HepG2 (cell line): Measurements from ENCODE around the gene MPST. TPM values are rescaled to one million over a fixed set of nuclear protein-coding genes. Genes with fewer than 3 reads are reported as not detected.
A peak's percentile ranks its signal among the peaks of the same experiment; 100 is the strongest.

Experiments used
- ELF3 ChIP-seq: IDR thresholded peaks from 2 replicates; pipeline ENCODE4 v1.6.1; 2016; ENCODE audit warnings: missing genetic modification reagents, missing compliant biosample characterization
- EP300 ChIP-seq, 3 experiments: sonication (generic) in 1 of 3; formaldehyde crosslinking in 1 of 3; IDR thresholded peaks; 2 replicates each; pipeline versions ENCODE4 v1.5.1 to v1.6.1; 2011 to 2020; ENCODE audit warnings: low read depth in 2 of 3, low read length in 2 of 3, borderline replicate concordance in 1 of 3, improper control_type of control experiment in 1 of 3, mild to moderate bottlenecking in 1 of 3, missing genetic modification reagents in 1 of 3, moderate library complexity in 1 of 3
- FOXJ3 ChIP-seq: sonication (generic); formaldehyde crosslinking; IDR thresholded peaks from 2 replicates; pipeline ENCODE4 v1.4.0; 2020; ENCODE audit warnings: missing genetic modification reagents, mild to moderate bottlenecking, borderline replicate concordance
- GLI4 ChIP-seq: sonication (generic); formaldehyde crosslinking; IDR thresholded peaks from 2 replicates; pipeline ENCODE4 v1.5.1; 2020; ENCODE audit warnings: missing genetic modification reagents, mild to moderate bottlenecking, moderate library complexity, borderline replicate concordance
- HDAC2 ChIP-seq: sonication (generic); formaldehyde crosslinking; IDR thresholded peaks from 2 replicates; pipeline ENCODE4 v1.4.0; 2020; ENCODE audit warnings: missing genetic modification reagents
- HNF1B ChIP-seq: sonication (generic); formaldehyde crosslinking; IDR thresholded peaks from 2 replicates; pipeline ENCODE4 v1.5.1; 2020; ENCODE audit warnings: mild to moderate bottlenecking, moderate library complexity, missing genetic modification reagents
- HNF4A ChIP-seq: sonication (generic); formaldehyde crosslinking; IDR thresholded peaks from 2 replicates; pipeline ENCODE4 v1.4.0; 2020; ENCODE audit warnings: missing genetic modification reagents
- HOXA3 ChIP-seq: sonication (generic); formaldehyde crosslinking; IDR thresholded peaks from 2 replicates; pipeline ENCODE4 v1.5.0; 2020; ENCODE audit warnings: missing genetic modification reagents
- NCOA1 ChIP-seq: sonication (generic); formaldehyde crosslinking; IDR thresholded peaks from 2 replicates; pipeline ENCODE4 v1.9.0; 2021; ENCODE audit warnings: missing genetic modification reagents
- NONO ChIP-seq, 2 experiments: fragments of 450-650 bp in 1 of 2; sonication (generic) in 1 of 2; formaldehyde crosslinking in 1 of 2; IDR thresholded peaks in 1 of 2; conservative IDR thresholded peaks in 1 of 2; 2 replicates each; pipeline versions ENCODE4 v1.6.1 to v1.8.0; 2017 to 2022; ENCODE audit warnings: mild to moderate bottlenecking in 1 of 2, missing genetic modification reagents in 1 of 2, moderate library complexity in 1 of 2
- PITX1 ChIP-seq: sonication (generic); formaldehyde crosslinking; IDR thresholded peaks from 2 replicates; pipeline ENCODE4 v1.5.1; 2020; ENCODE audit warnings: mild to moderate bottlenecking, missing genetic modification reagents
- TBX2 ChIP-seq: sonication (generic); formaldehyde crosslinking; IDR thresholded peaks from 2 replicates; pipeline ENCODE4 v1.5.0; 2020; ENCODE audit warnings: missing genetic modification reagents, mild to moderate bottlenecking, borderline replicate concordance
- TFDP2 ChIP-seq: sonication (generic); formaldehyde crosslinking; IDR thresholded peaks from 2 replicates; pipeline ENCODE4 v1.4.0; 2020; ENCODE audit warnings: missing genetic modification reagents
- USF2 ChIP-seq, 2 experiments: sonication (generic) in 1 of 2; formaldehyde crosslinking in 1 of 2; IDR thresholded peaks; 2 replicates each; pipeline versions ENCODE4 v1.5.1 to v1.6.1; 2011 to 2020; ENCODE audit warnings: borderline replicate concordance in 1 of 2, low read depth in 1 of 2, low read length in 1 of 2, mild to moderate bottlenecking in 1 of 2, missing genetic modification reagents in 1 of 2, moderate library complexity in 1 of 2
- ZBTB38 ChIP-seq: sonication (generic); formaldehyde crosslinking; IDR thresholded peaks from 2 replicates; pipeline ENCODE4 v1.5.1; 2020; ENCODE audit warnings: mild to moderate bottlenecking, missing genetic modification reagents
- ZBTB42 ChIP-seq: sonication (generic); formaldehyde crosslinking; IDR thresholded peaks from 2 replicates; pipeline ENCODE4 v1.5.0; 2020; ENCODE audit warnings: mild to moderate bottlenecking, missing genetic modification reagents
- ZBTB7B ChIP-seq: sonication (generic); formaldehyde crosslinking; IDR thresholded peaks from 2 replicates; pipeline ENCODE4 v1.4.0; 2020; ENCODE audit warnings: missing genetic modification reagents
- ZNF160 ChIP-seq: sonication (generic); formaldehyde crosslinking; IDR thresholded peaks from 2 replicates; pipeline ENCODE4 v1.8.0; 2022; ENCODE audit warnings: mild to moderate bottlenecking, inconsistent platforms, missing genetic modification reagents
- ZNF225 ChIP-seq: sonication (generic); formaldehyde crosslinking; IDR thresholded peaks from 2 replicates; pipeline ENCODE4 v1.4.0; 2020; ENCODE audit warnings: mild to moderate bottlenecking, missing genetic modification reagents
- ZNF740 ChIP-seq: sonication (generic); formaldehyde crosslinking; IDR thresholded peaks from 2 replicates; pipeline ENCODE4 v1.4.0; 2020; ENCODE audit warnings: missing genetic modification reagents
- ZNF766 ChIP-seq: sonication (generic); formaldehyde crosslinking; IDR thresholded peaks from 2 replicates; pipeline ENCODE4 v1.5.0; 2020; ENCODE audit warnings: missing genetic modification reagents, borderline replicate concordance
- ZNF780A ChIP-seq: sonication (generic); formaldehyde crosslinking; IDR thresholded peaks from 2 replicates; pipeline ENCODE4 v1.8.0; 2022; ENCODE audit warnings: mild to moderate bottlenecking, missing genetic modification reagents, moderate library complexity
- polyA plus RNA-seq, 8 experiments: library from polyadenylated mRNA; depleted of rRNA in 3 of 8; stranded (reverse) in 7 of 8; unstranded in 1 of 8; fragments of >200 nt; fragmentation: Illumina TruSeq in 4 of 8; extraction: Trizol in 4 of 8; gene quantifications; 2 replicates each; pipeline versions ENCODE4 v1.2.1 to v1.2.3, GENCODE V29; 2011 to 2016; ENCODE audit warnings: low read depth in 4 of 8, missing spikeins in 1 of 8, mixed read lengths in 1 of 8; ENCODE audit not compliant: insufficient read depth in 1 of 8
- total RNA-seq, 5 experiments: library from RNA; depleted of rRNA; stranded (reverse); fragments of >200 nt; fragmentation: Illumina TruSeq; extraction: Trizol; gene quantifications; 2 replicates each; pipeline ENCODE4 v1.2.3, GENCODE V29; 2016; ENCODE audit warnings: low read depth in 1 of 5

Gene MPST
- total and polyA plus RNA-seq, 2 of the 13 experiments (the other 11 are each of a cell fraction or from before 2014, with no cell fraction given), result 133 to 141 TPM

GRCh38 chr22:37033605-37034430, 14.3 kb downstream of the MPST start (continued):
- TF ChIP-seq ELF3 (CRISPR knock-in tag) (peak; percentile 59; the same call in 1 of the 2 replicates), HNF1B (no peak), TFDP2 (CRISPR knock-in tag) (peak; percentile 25; the same call in 1 of the 2 replicates), TBX2 (CRISPR knock-in tag) (peak; percentile 44; the same call in 1 of the 2 replicates), EP300 (IDR thresholded peaks at IDR 0.05; ENCODE audit: low read depth in 2 of 2, low read length in 2 of 2) (peak in 1 of 2 experiments; percentile 78; a peak in 2 of 4 replicates), EP300 (CRISPR knock-in tag; IDR thresholded peaks at IDR 0.05; ENCODE audit: borderline replicate concordance) (peak; percentile 47; the same call in 1 of the 2 replicates), HDAC2 (CRISPR knock-in tag) (peak; percentile 90), NCOA1 (CRISPR knock-in tag) (0 out of 2 replicates have a peak, but pooled peaks have one; percentile 43), ZBTB42 (CRISPR knock-in tag) (no peak), USF2 (IDR thresholded peaks at IDR 0.05; ENCODE audit: low read depth, low read length) (no peak), USF2 (CRISPR knock-in tag; IDR thresholded peaks at IDR 0.05; ENCODE audit: borderline replicate concordance) (no peak), HOXA3 (CRISPR knock-in tag) (peak; percentile 84; the same call in 1 of the 2 replicates), ZNF740 (CRISPR knock-in tag) (0 out of 2 replicates have a peak, but pooled peaks have one; percentile 32), ZNF766 (CRISPR knock-in tag) (0 out of 2 replicates have a peak, but pooled peaks have one; percentile 41), PITX1 (CRISPR knock-in tag) (peak; percentile 71), ZNF160 (0 out of 2 replicates have a peak, but pooled peaks have one; percentile 68), HNF4A (CRISPR knock-in tag) (peak; percentile 98), ZNF225 (CRISPR knock-in tag) (peak; percentile 74; the same call in 1 of the 2 replicates), ZBTB7B (CRISPR knock-in tag) (peak; percentile 97), FOXJ3 (CRISPR knock-in tag) (peak; percentile 33; the same call in 1 of the 2 replicates), ZNF780A (CRISPR knock-in tag) (no peak), NONO (IDR thresholded peaks at IDR 0.05) (no peak), NONO (CRISPR knock-in tag; conservative IDR thresholded peaks at IDR 0.05) (0 out of 2 replicates have a peak, but pooled peaks have one; percentile 41), ZBTB38 (CRISPR knock-in tag) (peak; percentile 89), GLI4 (CRISPR knock-in tag) (no peak)
